Body of pancreas (tissue), 4 donors: ENCODE data around the gene PPIL1.

Experiments
- CTCF ChIP-seq, 7 experiments: fragments of 450-650 bp in 4 of 7; fragments of 200-600 bp in 3 of 7; sonication (generic) in 3 of 7; IDR thresholded peaks; one replicate each; pipeline ENCODE4 v1.5.1; 2016 to 2019; ENCODE audit warnings: antibody characterized with exemption in 7 of 7
- POLR2A ChIP-seq, 3 donors: fragments of 450-650 bp; IDR thresholded peaks; one replicate each; pipeline ENCODE4 v1.6.1; 2016; ENCODE audit warnings: antibody characterized with exemption in 3 of 3, mild to moderate bottlenecking in 2 of 3

GRCh38 chr6:36907781-36908180, 33.2 kb upstream of the PPIL1 start:
- TF ChIP-seq CTCF (IDR thresholded peaks at IDR 0.05) = no peak
- TF ChIP-seq POLR2A (IDR thresholded peaks at IDR 0.05) = no peak
